GM12874 (cell line): ENCODE measurements around the gene OR4D1.

Experiments used
- TF ChIP-seq, protein P1 (sequence below): IDR thresholded peaks from 2 replicates; pipeline ENCODE4 v1.5.1; 2011; ENCODE audit warnings: low read depth, mild to moderate bottlenecking, control low read depth, low read length, moderate library complexity; ENCODE audit not compliant: insufficient read depth

The OR4D1 gene

DNA sequence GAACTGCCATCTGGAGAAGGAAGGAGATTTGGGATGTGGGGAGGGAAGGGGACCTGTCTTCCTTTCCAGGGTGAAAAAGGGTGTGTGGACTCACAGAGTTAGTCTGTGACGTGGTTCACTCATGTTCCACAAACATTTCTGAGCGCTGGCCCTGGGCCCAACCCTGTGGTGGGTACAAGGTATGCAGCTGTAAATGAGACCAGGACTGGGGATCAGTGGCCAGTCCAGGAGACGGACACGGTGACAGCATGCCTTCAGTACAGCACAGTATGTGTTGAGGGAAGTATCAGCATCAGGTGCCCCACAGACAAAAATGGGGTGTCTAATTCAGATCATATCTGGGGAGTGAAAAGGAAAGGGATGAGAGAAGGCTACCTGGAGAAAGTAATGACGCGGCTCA is 38.9 kb downstream of the OR4D1 start:
- TF ChIP-seq, protein P1, sequence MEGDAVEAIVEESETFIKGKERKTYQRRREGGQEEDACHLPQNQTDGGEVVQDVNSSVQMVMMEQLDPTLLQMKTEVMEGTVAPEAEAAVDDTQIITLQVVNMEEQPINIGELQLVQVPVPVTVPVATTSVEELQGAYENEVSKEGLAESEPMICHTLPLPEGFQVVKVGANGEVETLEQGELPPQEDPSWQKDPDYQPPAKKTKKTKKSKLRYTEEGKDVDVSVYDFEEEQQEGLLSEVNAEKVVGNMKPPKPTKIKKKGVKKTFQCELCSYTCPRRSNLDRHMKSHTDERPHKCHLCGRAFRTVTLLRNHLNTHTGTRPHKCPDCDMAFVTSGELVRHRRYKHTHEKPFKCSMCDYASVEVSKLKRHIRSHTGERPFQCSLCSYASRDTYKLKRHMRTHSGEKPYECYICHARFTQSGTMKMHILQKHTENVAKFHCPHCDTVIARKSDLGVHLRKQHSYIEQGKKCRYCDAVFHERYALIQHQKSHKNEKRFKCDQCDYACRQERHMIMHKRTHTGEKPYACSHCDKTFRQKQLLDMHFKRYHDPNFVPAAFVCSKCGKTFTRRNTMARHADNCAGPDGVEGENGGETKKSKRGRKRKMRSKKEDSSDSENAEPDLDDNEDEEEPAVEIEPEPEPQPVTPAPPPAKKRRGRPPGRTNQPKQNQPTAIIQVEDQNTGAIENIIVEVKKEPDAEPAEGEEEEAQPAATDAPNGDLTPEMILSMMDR = no peak

DNA sequence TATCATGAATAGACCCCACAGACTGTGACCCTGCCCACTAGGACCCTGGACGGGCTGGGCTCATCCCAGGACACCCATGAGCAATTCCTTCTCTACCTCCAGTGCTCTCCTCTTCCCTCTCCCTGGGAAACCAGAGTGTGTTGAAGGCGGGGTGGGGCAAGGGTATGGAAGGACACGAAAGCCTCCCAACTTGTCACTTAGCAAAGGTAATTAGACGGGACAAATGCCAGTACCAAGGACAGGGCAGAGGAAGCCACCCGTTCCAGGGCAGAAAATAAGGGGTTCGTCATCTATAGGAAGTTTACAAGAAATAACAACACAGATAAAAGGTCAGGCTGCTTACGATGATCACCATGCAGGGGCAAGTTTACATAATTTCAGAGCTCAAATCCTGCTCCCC is 39.5 kb downstream of the OR4D1 start:
- TF ChIP-seq, protein P1 = no peak

- TF ChIP-seq, protein P1 = no peak
Observed at GRCh38 chr17:58189436-58190146, 41.4 kb downstream of the OR4D1 start.

DNA sequence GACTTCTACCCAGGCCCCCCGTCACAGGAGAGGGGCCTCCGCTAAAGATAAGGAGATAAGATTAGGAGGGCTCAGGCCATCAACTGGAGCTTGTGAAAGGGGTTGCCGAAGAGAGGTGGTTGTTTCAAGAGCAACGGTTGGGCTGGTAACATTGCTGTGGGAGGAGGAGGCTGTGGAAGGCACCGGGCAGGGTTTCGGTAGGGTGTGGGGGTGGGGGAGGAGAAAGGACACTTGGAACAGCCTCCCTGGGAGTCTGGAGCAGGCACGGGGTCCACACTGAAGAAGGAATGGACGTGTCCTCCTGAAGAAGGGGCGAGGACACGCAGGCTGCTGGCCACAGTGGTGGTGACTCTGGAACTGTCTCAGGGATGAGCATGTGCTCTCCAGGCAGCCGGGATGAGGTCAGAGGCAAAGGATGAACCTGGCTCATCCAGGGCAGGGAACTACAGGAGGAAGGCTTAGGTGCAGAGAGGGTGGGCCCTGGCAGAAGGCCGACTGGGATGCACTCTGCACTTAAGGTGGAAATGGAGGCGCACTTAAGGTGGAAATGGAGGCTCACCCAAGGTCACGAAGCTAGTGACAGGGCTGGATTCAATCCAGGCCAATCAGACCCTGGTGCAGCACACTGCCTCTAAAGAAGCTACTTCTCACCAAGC is 43.2 kb downstream of the OR4D1 start:
- TF ChIP-seq, protein P1 = no peak

GRCh38 chr17:58192612-58193011 is 44.4 kb downstream of the OR4D1 start, which contains the start of gene EPX:
TSS of gene EPX (plus strand) at chr17:58192726. CDS start at chr17:58192847, 121 bp downstream.
- TF ChIP-seq, protein P1 = no peak

GRCh38 chr17:58193641-58194255 is 45.6 kb downstream of the OR4D1 start:
- TF ChIP-seq, protein P1 = 0 out of 2 replicates have a peak, but pooled peaks have one; percentile 8

GRCh38 chr17:58195518-58196123 is 47.4 kb downstream of the OR4D1 start:
- TF ChIP-seq, protein P1 = no peak
